GM10266 (cell line): Measurements from ENCODE around the gene ZCCHC10.
"Not testable (repeated sequence)": the region's sequence is repeated elsewhere in the genome, so short reads cannot be mapped to it uniquely, and the experiment has no call there.

Source experiments
- DNase-seq: peaks from one replicate; pipeline ENCODE4 v3.0.0; 2012; ENCODE audit errors: extremely low spot score
- TF ChIP-seq, protein P1 (sequence below): IDR thresholded peaks from 2 replicates; pipeline ENCODE4 v1.5.1; 2012; ENCODE audit warnings: mild to moderate bottlenecking, low read depth; ENCODE audit not compliant: control insufficient read depth, insufficient read depth; ENCODE audit errors: missing control alignments

The ZCCHC10 gene

DNA sequence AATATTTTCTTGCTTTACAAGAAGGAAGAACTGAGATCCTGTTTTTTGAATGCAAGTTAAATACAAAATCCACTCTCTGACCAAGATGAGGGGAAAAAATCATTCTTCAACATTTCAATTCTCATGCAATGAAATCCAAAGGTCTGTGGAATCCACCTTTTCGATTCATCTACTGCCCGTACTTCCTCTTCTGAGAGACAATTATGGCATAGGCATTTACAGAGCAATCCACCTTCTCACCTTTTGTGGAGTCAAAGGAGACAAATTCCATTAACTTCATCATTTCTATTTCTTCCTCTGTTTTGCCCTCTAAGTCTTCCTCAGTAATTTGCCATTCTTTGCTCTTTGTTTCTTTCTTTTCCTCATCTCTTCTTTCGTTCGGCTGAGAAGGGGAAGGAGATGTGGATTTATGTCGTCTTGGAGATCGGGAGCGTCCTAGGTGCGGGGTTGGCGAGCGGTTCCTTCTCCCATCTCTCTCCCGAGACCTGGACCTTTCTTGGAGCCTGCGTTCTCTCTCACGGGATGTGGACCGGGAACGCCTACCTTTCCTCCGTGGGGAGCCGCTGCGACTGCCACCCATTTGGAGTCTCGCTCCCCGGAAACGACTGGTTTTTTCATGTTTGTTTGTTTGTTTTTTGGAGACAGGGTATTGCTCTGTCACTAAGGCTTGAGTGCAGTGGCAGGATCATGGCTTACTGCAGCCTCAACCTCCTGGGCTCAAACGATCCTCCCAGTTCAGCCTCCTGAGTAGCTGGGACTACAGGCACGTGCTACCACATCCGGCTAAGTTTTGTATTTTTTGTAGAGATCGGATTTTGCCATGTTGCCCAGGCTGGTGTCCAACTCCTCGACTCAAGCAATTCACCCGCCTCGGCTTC lies 38.6 kb downstream of the ZCCHC10 start:
- DNase-seq, result no peak
- TF ChIP-seq, protein P1, sequence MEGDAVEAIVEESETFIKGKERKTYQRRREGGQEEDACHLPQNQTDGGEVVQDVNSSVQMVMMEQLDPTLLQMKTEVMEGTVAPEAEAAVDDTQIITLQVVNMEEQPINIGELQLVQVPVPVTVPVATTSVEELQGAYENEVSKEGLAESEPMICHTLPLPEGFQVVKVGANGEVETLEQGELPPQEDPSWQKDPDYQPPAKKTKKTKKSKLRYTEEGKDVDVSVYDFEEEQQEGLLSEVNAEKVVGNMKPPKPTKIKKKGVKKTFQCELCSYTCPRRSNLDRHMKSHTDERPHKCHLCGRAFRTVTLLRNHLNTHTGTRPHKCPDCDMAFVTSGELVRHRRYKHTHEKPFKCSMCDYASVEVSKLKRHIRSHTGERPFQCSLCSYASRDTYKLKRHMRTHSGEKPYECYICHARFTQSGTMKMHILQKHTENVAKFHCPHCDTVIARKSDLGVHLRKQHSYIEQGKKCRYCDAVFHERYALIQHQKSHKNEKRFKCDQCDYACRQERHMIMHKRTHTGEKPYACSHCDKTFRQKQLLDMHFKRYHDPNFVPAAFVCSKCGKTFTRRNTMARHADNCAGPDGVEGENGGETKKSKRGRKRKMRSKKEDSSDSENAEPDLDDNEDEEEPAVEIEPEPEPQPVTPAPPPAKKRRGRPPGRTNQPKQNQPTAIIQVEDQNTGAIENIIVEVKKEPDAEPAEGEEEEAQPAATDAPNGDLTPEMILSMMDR, result no peak

DNA sequence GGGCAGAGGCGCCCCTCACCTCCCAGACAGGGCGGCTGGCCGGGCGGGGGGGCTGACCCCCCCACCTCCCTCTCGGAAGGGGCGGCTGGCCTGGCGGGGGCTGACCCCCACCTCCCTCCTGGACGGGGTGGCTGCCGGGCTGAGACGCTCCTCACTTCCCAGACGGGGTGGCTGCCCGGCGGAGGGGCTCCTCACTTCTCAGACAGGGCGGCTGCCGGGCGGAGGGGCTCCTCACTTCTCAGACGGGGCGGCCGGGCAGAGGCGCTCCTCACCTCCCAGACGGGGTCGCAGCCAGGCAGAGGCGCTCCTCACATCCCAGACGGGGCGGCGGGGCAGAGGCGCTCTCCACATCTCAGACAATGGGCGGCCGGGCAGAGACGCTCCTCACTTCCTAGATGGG lies 43.4 kb downstream of the ZCCHC10 start:
- DNase-seq, result not testable (repeated sequence)

DNA sequence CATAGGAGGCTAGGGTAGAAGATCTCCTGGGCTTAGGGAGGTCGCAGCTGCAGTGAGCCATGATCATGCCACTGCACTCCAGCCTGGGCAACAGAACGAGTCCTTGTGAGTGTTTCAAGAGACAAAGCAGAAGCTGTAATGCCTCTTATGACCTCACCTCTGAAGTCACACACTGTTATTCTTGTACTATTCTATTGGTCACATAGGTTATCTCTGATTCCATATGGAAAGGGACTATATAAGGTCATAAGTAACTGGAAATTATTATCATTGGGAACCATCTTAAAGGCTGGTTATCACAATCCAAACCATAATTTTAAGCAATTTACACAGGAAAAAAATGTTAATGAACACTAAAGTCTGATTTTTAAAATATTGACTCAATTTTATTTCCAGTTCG lies 45.1 kb downstream of the ZCCHC10 start:
- TF ChIP-seq, protein P1, result no peak
- DNase-seq, result no peak

DNA sequence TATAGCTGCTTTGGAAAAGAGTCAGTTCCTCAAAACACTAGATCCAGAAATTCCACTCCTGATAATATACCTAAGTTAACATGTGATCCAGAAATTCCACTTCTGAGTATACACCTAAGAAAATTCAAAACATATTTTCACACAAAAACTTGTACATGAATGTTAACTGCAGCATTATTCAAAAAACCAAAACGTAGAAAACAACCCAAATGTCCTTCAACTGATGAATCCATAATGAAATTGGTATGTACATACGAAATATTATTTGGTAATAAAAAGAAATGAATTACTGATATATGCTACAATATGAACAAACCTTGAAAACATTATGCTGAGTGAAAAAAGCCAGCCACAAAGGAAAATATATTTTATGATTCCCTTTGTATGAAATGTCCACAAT lies 46.4 kb downstream of the ZCCHC10 start:
- TF ChIP-seq, protein P1, result no peak

DNA sequence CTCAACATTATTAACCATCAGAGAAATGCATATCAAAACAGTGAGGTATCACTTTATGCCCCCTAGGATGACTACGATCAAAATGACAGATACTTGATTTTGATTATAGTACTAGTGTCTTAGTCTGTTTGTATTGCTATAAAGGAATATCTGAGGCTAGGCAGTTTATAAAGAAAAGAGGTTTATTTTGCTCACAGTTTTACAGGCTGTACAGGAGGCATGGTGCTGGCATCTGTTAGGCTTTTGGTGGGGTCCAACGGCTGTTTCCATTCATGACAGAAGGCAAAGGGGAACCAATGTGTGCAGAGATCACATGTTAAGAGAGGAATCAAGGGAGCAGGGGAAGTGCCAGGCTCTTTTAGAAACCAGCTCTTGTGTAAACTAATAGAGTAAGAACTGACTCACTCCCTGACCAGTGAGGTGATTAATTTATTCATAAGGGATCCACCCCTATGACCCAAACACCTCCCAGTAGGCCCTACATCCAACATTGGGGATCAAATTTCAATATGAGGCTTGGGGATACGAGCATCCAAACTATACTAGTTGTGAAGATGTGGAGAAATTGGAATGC lies 46.9 kb downstream of the ZCCHC10 start:
- no peak for DNase-seq
- TF ChIP-seq, protein P1, result no peak

More for the DNA sequence above, 46.4 kb downstream of the ZCCHC10 start:
- no peak for DNase-seq

DNA sequence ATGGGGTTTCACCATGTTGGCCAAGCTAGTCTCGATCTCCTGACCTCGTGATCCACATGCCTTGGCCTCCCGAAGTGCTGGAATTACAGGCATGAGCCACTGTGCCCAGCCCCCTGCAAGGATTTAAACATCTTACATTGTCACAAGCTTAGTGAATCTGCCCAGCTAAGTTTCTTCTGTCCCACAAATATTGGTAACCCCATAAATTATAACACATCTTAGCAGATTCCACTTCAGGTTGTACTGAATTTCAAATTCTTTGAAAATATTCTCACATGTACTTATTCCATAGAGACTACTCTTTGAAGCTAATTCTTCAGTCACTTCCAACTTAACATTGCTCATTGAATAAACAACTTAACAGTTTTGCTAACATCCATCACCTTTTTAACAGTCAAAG lies 49.5 kb downstream of the ZCCHC10 start:
- no peak for DNase-seq
- TF ChIP-seq, protein P1, result no peak

DNA sequence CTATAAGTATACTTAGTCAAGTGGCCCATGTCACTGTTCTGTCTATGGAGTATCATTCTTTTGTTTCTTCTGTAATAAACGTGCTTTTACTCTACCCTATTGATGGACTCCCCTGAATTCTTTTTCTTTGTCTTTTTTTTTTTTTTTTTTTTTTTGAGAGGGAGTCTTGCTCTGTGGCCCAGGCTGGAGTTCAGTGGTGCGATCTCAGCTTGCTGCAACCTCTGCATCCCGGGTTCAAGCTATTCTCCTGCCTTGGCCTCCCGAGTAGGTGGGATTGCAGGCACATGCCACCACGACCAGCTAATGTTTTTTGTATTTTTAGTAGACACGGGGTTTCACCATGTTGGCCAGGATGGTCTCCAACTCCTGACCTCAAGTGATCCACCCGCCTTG lies 53.9 kb downstream of the ZCCHC10 start:
- DNase-seq, result not testable (repeated sequence)
